IMR-90 (cell line): ENCODE results near the gene ALKBH3.

Source experiments
- CEBPB ChIP-seq: IDR thresholded peaks from 2 replicates; pipeline ENCODE4 v1.6.1; 2012; ENCODE audit warnings: low read depth, low read length, improper control_type of control experiment
- CHD1 ChIP-seq: IDR thresholded peaks from 2 replicates; pipeline ENCODE4 v1.6.1; 2012; ENCODE audit warnings: low read depth, low read length, improper control_type of control experiment
- CTCF ChIP-seq: conservative IDR thresholded peaks from 2 replicates; pipeline ENCODE4 v1.5.1; 2012; ENCODE audit warnings: mild to moderate bottlenecking, low read depth, low read length, improper control_type of control experiment
- FOS ChIP-seq: fragments of 150-350 bp; IDR thresholded peaks from 2 replicates; pipeline ENCODE4 v1.6.1; 2016; ENCODE audit warnings: low read depth, low read length
- MAFK ChIP-seq: IDR thresholded peaks from 2 replicates; pipeline ENCODE4 v1.6.1; 2012; ENCODE audit warnings: low read depth, low read length, improper control_type of control experiment
- MXI1 ChIP-seq: IDR thresholded peaks from 2 replicates; pipeline ENCODE4 v1.6.1; 2012; ENCODE audit warnings: low read depth, mild to moderate bottlenecking, low read length, moderate library complexity, borderline replicate concordance
- NFE2L2 ChIP-seq: fragments of 150-350 bp; IDR thresholded peaks from 2 replicates; pipeline ENCODE4 v1.6.1; 2016; ENCODE audit warnings: low read depth, mild to moderate bottlenecking, low read length
- POLR2A ChIP-seq: IDR thresholded peaks from 2 replicates; pipeline ENCODE4 v1.6.1; 2012; ENCODE audit warnings: mild to moderate bottlenecking, low read depth, low read length
- RAD21 ChIP-seq: IDR thresholded peaks from 2 replicates; pipeline ENCODE4 v1.6.1; 2012; ENCODE audit warnings: low read length, improper control_type of control experiment
- RCOR1 ChIP-seq: IDR thresholded peaks from 2 replicates; pipeline ENCODE4 v1.6.1; 2012; ENCODE audit warnings: mild to moderate bottlenecking, low read length, improper control_type of control experiment; ENCODE audit not compliant: insufficient replicate concordance
- RFX5 ChIP-seq: IDR thresholded peaks from 2 replicates; pipeline ENCODE4 v1.8.0; 2012; ENCODE audit warnings: low read depth, mild to moderate bottlenecking, low read length, moderate library complexity
- SMC3 ChIP-seq: fragments of 150-350 bp; IDR thresholded peaks from 2 replicates; pipeline ENCODE4 v1.6.1; 2016; ENCODE audit warnings: low read depth, mild to moderate bottlenecking, antibody characterized with exemption, low read length, moderate library complexity
- USF2 ChIP-seq: fragments of 150-350 bp; IDR thresholded peaks from 2 replicates; pipeline ENCODE4 v1.6.1; 2017; ENCODE audit warnings: mild to moderate bottlenecking, antibody characterized with exemption, low read length, low read depth
- TF ChIP-seq, protein P1 (sequence below): fragments of 150-350 bp; IDR thresholded peaks from 2 replicates; pipeline ENCODE4 v1.6.1; 2016; ENCODE audit warnings: low read depth, mild to moderate bottlenecking, low read length, moderate library complexity, borderline replicate concordance

DNA sequence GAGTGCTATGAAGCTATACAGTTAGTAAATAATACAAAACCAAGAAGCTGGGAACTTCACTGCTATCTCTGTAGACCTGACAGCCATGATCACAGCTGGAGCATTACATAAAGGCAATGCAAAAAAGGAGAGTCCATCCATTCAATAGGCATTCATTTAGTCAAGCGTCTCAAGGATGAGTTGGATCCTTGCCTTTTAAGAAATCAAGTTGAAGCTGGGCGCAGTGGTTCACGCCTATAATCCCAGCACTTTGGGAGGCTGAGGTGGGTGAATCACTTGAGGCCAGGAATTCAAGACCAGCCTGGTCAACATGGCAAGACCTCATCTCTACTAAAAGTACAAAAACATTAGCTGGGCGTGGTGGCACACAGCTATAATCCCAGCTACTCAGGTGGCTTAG lies 48.1 kb upstream of the ALKBH3 start:
- TF ChIP-seq CTCF (no peak), POLR2A (no peak), SMC3 (no peak), CEBPB (no peak), RFX5 (no peak), RAD21 (no peak), MAFK (no peak), NFE2L2 (no peak), FOS (no peak), RCOR1 (no peak), USF2 (no peak), MXI1 (no peak), CHD1 (no peak)
- TF ChIP-seq, protein P1, sequence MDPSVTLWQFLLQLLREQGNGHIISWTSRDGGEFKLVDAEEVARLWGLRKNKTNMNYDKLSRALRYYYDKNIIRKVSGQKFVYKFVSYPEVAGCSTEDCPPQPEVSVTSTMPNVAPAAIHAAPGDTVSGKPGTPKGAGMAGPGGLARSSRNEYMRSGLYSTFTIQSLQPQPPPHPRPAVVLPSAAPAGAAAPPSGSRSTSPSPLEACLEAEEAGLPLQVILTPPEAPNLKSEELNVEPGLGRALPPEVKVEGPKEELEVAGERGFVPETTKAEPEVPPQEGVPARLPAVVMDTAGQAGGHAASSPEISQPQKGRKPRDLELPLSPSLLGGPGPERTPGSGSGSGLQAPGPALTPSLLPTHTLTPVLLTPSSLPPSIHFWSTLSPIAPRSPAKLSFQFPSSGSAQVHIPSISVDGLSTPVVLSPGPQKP: no peak
